Activated CD4-positive, alpha-beta T cell treated with anti-CD3 and anti-CD28 coated beads, Interleukin-2, amount 50 U/mL, for 4 hours (primary cell): ENCODE measurements around the gene MMP7.

ENCODE experiments used
- DNase-seq, 2 experiments: peaks; one replicate each; pipeline ENCODE4 v3.0.0-alpha.2; 2020

Gene MMP7

DNA sequence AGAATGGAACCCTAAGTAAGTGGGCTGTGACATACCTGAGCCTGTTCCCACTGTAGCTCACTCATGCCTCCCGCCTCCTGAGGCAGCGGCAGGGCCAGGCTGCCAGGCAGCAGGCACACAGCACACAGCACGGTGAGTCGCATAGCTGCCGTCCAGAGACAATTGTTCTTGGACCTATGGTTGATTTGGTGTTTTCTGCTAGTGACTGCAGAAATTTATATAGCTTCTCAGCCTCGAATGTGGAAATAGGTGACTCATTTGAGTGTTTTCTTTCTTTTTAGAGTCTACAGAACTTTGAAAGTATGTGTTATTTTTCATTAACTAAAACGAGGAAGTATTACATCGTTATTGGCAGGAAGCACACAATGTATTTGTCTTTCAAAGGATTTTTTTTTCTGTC is at the start of gene MMP7:
MMP7 (minus strand) TSS at position 190 of the 400 bp plus-strand sequence; CDS start at position 143, 47 bp downstream.
- no peak for DNase-seq

DNA sequence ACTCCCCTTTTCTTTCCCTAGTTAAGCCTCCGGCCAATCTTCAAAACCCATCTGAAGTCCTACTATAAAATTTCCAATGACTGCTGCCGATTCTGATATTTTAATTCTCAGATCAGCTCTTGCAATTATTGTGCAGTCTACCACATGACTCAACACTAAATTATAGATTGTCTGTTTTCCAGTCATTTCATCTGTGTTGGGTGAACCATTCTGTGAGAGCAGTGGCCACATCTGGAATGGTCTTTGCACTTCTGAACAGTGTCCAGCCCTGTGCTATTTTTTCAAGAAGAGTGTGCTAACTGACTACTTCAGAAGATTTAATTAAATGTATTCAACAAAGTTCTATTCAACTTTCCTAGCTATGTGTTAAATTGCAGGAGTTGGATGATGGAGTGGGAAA is 47.2 kb upstream of the MMP7 start:
- no peak for DNase-seq

- DNase-seq = no peak
Measured at GRCh38 chr11:102577182-102577581, 46.6 kb upstream of the MMP7 start.

DNA sequence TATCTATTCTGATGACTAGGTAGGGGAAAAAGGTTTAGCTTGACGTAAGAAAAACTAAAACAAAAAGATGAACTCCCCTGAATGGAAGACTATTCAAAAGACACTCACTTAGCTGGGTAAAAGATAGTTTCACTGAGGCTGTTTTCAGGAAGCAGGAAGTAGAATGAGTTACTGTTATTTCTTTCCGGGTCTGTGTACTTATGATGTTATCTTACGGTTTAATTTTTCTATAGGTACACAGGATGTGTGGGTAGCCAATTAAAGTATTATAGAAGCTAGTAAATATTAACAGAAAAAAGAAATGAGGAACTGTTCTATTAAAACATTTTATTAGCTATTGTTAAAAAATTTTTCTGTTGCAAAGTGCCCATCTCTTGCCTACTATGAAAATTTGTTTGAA is 45.8 kb upstream of the MMP7 start:
- DNase-seq = no peak

- no peak for DNase-seq
Measured at GRCh38 chr11:102575012-102575411, 44.5 kb upstream of the MMP7 start.

DNA sequence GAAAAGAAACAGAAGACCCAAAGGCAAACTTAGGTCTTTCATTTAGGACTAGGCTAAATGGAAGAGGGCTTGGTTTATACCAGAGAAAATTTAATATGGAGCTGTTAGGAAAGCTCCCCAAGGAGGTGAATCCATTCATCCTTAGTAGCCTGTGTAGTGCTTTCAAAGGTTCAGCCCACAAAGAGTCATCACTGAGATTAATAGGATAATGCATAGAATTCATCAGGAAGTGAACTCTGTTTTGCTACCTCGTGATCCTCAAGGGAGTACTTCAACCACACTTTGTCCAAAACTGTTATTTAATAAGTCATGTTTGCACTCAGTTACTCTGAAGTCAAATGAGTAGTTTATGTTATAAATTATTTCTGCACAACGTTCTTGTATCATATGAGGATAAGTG is 43.3 kb upstream of the MMP7 start:
- DNase-seq = no peak

GRCh38 chr11:102572554-102573220 is 42.1 kb upstream of the MMP7 start:
- no peak for DNase-seq

GRCh38 chr11:102568851-102569250 is 38.3 kb upstream of the MMP7 start:
- DNase-seq = no peak

- DNase-seq = no peak
Measured at GRCh38 chr11:102566112-102566511, 35.6 kb upstream of the MMP7 start.

GRCh38 chr11:102564110-102564509 is 33.6 kb upstream of the MMP7 start:
- no peak for DNase-seq

DNA sequence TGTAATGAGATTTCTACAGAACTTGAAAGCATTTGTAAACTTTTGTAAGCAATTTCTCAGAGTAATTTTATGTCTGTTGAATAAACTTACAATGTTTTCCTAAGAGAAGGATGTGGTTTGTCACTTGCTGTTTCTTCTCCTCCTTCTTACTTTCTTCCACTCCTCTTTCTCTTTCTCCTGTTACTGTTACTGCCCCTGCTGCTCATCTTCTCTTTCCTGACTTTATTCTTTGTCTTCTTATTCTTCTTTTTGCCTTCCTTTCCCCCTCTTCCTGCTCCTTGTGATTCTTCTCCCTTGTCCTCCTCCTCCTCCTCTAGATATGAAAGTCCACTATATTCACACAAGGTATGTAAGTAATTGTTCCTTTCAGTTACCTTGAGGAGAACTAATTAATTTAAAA is 31.1 kb upstream of the MMP7 start:
- DNase-seq = no peak

DNA sequence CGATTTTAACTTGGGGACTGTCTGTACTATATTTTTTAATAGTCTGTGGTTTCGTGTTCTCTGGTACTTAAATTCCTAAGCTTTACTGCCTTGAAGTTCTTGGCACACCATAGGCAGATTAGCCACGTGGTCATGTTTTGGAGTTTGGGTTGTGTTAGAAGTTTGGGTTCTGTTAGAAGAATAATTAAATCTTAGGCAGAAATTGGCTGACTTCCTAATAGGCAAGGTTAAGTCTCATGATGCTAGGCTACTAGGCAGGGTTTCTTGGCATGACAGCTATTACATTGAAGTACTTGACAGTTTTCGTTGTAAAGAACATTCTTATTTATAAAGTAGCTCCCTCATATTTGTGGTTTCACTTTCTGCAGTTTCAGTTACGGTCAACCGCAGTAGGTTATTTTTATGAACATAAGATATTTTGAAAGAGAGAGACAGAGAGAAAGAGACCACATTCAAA is 30.0 kb upstream of the MMP7 start:
- no peak for DNase-seq

DNA sequence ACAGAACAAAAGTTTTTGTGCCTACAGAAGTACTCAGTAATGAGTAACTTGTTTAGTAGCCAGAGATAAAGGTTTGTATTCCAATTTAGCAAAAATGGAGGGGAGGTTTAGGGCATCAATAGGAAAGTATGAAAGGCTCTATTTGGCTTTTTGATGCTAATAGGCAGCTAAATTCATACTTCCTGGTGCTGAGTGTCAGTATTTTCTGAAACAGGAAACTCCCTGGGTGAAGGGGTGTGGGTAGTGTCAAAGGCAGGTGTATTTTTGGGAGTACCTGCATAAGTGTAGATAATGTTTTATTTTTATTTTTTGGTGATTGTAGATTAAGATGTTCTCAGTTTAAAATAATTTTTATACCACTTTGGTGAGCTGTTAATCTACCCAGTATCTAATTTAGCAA is 29.3 kb upstream of the MMP7 start:
- DNase-seq = no peak

DNA sequence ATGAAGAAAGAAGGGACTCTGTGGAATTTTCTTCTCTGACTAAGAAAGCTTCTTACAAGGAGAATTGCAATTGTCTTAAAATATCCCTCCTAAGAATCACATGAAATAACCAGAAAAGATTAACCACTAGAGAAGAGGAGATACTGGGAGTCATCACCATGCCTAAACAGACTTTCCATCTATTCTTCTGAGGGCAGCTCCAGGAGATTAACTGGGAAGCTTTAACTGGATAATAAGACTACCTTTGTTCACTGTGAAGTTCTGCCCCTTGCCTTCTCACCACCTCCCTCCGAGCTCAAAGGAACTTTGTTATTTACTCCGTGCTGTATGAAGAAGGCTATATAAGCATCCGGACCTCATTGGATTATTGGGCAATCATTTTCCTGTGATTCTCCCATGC is 24.5 kb upstream of the MMP7 start:
- no peak for DNase-seq

GRCh38 chr11:102553835-102554282 is 23.3 kb upstream of the MMP7 start:
- no peak for DNase-seq

- no peak for DNase-seq
Measured at GRCh38 chr11:102552447-102553194, 22.1 kb upstream of the MMP7 start.

DNA sequence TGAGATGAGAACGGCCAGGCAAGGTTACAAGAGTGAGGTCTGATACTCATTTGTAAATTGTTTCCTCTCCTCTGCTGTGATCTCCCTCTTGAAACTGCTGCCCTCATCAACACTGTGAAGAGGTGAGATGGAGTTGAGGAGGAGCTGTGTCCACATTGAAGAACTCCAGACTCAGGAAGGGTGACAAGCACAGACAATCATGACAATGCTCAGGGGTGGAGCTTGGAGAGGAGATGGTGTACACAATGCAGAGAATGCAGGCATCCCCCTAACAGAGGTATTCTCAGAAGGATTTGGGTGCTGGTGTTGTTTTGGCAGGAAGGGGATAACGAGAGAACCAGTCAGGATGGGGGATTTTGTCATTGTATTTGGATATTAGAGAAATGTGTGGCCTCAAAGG is 21.5 kb upstream of the MMP7 start:
- DNase-seq = no peak

GRCh38 chr11:102551169-102551781 is 20.7 kb upstream of the MMP7 start:
- DNase-seq = no peak

DNA sequence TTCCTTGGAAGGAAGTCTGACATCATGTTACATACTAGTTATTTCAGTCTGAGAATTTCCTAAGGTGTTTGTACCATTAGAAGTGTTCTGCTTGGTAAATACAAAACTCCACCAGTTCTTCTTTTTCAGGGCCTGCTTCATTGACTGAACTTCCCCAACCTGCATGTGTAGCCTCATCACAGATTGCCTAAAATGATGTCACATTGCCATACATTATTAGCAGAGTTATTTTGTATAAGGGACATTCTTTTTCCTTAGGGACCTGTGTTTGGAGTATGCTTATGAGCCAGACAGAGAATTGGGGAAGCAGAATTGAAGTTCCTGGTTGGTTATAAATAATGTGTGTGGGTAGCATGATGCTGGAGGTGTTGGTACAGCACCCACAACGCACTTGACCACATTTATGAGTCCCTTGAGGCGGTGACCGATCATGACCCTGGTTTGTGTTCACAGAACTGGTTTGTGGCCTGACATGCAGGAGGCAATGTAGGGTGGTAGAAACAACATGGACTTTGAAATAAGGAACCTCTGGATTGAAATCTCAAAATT is 16.4 kb upstream of the MMP7 start:
- no peak for DNase-seq

DNA sequence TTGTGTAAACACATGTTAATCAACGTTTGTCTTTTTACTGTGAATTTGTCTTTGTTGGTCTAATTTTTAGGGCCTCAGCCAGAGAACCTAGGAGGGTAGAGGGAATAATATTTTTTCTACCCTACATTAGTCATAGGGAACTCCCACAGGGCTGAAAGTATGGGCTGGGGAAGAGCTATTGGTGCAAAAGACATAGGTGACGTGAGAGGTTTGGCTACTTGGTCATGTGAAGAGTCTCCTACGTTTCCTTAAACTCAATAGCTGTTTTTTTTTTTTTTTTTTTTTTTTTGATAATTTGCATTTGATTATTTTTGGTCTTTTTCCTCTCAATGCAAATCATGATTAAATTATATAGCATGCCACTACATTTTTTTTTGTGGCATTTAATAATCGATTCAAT is 15.9 kb upstream of the MMP7 start:
- DNase-seq = no peak

DNA sequence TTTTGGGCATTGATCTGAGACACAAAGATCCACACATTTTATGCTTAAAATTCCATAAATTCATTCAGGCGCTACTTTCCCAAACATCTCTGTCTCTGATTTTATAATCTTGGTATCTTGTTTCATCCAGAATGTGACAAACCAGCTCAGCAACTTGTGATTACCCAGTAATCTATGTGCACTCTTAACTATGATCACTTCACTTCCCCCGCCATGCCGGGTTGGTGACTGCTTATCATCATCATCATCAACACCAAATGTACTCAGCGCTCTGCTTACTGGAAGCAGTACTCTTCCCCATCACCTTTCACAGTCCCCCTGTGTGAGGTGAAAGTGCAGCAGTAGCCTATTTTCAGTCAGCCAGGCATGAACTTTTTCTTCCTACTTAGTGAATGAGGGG is 15.2 kb upstream of the MMP7 start:
- DNase-seq = no peak

DNA sequence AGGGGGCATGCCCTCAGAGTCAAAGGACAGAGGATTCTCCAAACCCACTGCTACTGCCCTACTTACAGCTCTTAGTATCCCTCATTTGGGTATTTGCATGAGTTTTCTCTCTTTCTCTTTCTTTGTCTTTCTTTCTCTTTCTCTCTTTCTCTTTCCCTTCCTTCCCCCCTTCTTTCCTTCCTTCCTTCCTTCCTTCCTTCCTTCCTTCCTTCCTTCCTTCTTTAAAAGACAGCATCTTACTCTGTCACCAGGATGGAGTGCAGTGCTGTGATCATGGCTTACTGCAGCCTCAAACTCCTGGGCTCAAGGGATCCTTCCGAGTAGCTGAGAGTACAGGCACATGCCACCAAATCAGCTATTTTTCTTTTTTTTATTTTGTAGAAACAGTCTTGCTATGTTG is 14.0 kb upstream of the MMP7 start:
- no peak for DNase-seq

DNA sequence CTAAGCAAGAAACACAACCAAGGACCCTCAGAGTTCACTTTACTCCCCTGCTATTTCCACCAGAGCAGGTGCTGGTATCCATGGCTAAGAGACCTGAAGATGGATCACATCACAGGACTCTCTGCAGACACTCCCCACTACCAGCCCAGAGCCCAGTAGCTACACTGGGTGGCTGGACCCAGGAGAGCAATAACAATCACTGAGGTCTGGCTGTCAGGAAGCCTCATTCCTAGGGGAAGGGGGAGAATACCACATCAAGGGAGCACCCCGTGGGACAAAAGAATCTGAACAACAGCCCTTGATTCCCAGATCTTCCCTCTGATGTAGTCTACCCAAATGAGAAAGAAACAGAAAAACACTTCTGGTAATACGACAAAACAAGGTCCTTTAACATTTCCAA is 9.0 kb upstream of the MMP7 start:
- no peak for DNase-seq

GRCh38 chr11:102538932-102539331 is 8.4 kb upstream of the MMP7 start:
- no peak for DNase-seq
